HUES6 (cell line): Measurements from ENCODE around the gene HEPHL1.

Experiments used
- H3K27ac ChIP-seq: 2 replicates; pipeline ENCODE4 v1.7.0; 2013; ENCODE audit warnings: low read depth, mild to moderate bottlenecking, low read length, inconsistent platforms
- H3K27me3 ChIP-seq: 2 replicates; pipeline ENCODE4 v1.6.1; 2013; ENCODE audit warnings: low read length; ENCODE audit not compliant: control insufficient read depth, insufficient read depth
- H3K36me3 ChIP-seq: 2 replicates; pipeline ENCODE4 v1.6.1; 2013; ENCODE audit warnings: low read length; ENCODE audit not compliant: control insufficient read depth, insufficient read depth
- H3K4me1 ChIP-seq: 2 replicates; pipeline ENCODE4 v1.6.1; 2013; ENCODE audit warnings: low read length; ENCODE audit not compliant: control insufficient read depth, insufficient read depth
- H3K4me3 ChIP-seq: 2 replicates; pipeline ENCODE4 v1.5.1; 2013; ENCODE audit warnings: low read depth, low read length
- H3K9ac ChIP-seq: one replicate; pipeline ENCODE4 v1.6.1; 2013; ENCODE audit warnings: mild to moderate bottlenecking, low read length
- H3K9me3 ChIP-seq: 2 replicates; pipeline ENCODE4 v1.6.1; 2013; ENCODE audit warnings: low read depth, low read length; ENCODE audit not compliant: control insufficient read depth, insufficient read depth

Gene HEPHL1

GRCh38 chr11:93988455-93988854 is 32.7 kb upstream of the HEPHL1 start:
- H3K36me3 ChIP-seq: no peaks in the 10 kb centered on the region

GRCh38 chr11:93988912-93989311 is 32.2 kb upstream of the HEPHL1 start:
- Histone ChIP-seq H3K36me3 (no peaks in the 10 kb centered on the region), H3K9ac (no peak overlapping the region), H3K27ac (no peak overlapping the region), H3K4me1 (peaks cover 10% of the 10 kb centered on the region; the same call in 1 of the 2 replicates), H3K9me3 (peaks cover 7% of the 10 kb centered on the region; the same call in 1 of the 2 replicates), H3K27me3 (no peaks in the 10 kb centered on the region), H3K4me3 (no peak overlapping the region)

More at GRCh38 chr11:93988455-93988854, 32.7 kb upstream of the HEPHL1 start:
- peaks cover 6% of the 10 kb centered on the region; the same call in 1 of the 2 replicates for H3K9me3 ChIP-seq
- H3K27me3 ChIP-seq: no peaks in the 10 kb centered on the region
- H3K27ac ChIP-seq: no peak overlapping the region
- H3K4me3 ChIP-seq: no peak overlapping the region
- no peak overlapping the region for H3K9ac ChIP-seq
- peaks cover 10% of the 10 kb centered on the region; the same call in 1 of the 2 replicates for H3K4me1 ChIP-seq

- H3K36me3 ChIP-seq: no peaks in the 10 kb centered on the region
- H3K4me1 ChIP-seq: no peaks in the 10 kb centered on the region
- peaks cover 11% of the 10 kb centered on the region; the same call in 1 of the 2 replicates for H3K9me3 ChIP-seq
- no peak overlapping the region for H3K4me3 ChIP-seq
- H3K27me3 ChIP-seq: no peaks in the 10 kb centered on the region
- H3K9ac ChIP-seq: no peak overlapping the region
- H3K27ac ChIP-seq: no peak overlapping the region
Observed at GRCh38 chr11:93993747-93994146, 27.4 kb upstream of the HEPHL1 start.

- Histone ChIP-seq H3K36me3 (no peaks in the 10 kb centered on the region), H3K4me3 (no peak overlapping the region), H3K9me3 (peaks cover 11% of the 10 kb centered on the region; the same call in 1 of the 2 replicates), H3K27me3 (no peaks in the 10 kb centered on the region), H3K27ac (no peak overlapping the region), H3K9ac (no peak overlapping the region), H3K4me1 (no peaks in the 10 kb centered on the region)
Observed at GRCh38 chr11:93997741-93998140, 23.4 kb upstream of the HEPHL1 start.

GRCh38 chr11:94000659-94001058 is 20.5 kb upstream of the HEPHL1 start:
- Histone ChIP-seq H3K27me3 (no peaks in the 10 kb centered on the region), H3K27ac (no peak overlapping the region), H3K4me3 (no peak overlapping the region), H3K4me1 (no peaks in the 10 kb centered on the region), H3K36me3 (no peaks in the 10 kb centered on the region), H3K9ac (no peak overlapping the region), H3K9me3 (no peaks in the 10 kb centered on the region)

GRCh38 chr11:94002226-94002625 is 18.9 kb upstream of the HEPHL1 start:
- no peak overlapping the region for H3K4me3 ChIP-seq
- no peaks in the 10 kb centered on the region for H3K27me3 ChIP-seq
- H3K36me3 ChIP-seq: no peaks in the 10 kb centered on the region
- no peak overlapping the region for H3K9ac ChIP-seq
- H3K27ac ChIP-seq: no peak overlapping the region
- H3K4me1 ChIP-seq: no peaks in the 10 kb centered on the region
- H3K9me3 ChIP-seq: no peaks in the 10 kb centered on the region

- Histone ChIP-seq H3K4me3 (no peak overlapping the region), H3K36me3 (no peaks in the 10 kb centered on the region), H3K4me1 (no peaks in the 10 kb centered on the region), H3K9ac (no peak overlapping the region), H3K27me3 (no peaks in the 10 kb centered on the region), H3K27ac (no peak overlapping the region), H3K9me3 (no peaks in the 10 kb centered on the region)
Observed at GRCh38 chr11:94007426-94007825, 13.7 kb upstream of the HEPHL1 start.

- H3K4me3 ChIP-seq: no peak overlapping the region
- H3K27me3 ChIP-seq: no peaks in the 10 kb centered on the region
- H3K9ac ChIP-seq: no peak overlapping the region
- no peaks in the 10 kb centered on the region for H3K36me3 ChIP-seq
- H3K9me3 ChIP-seq: no peaks in the 10 kb centered on the region
- no peak overlapping the region for H3K27ac ChIP-seq
- H3K4me1 ChIP-seq: no peaks in the 10 kb centered on the region
Observed at GRCh38 chr11:94007906-94008305, 13.2 kb upstream of the HEPHL1 start.

GRCh38 chr11:94010136-94010535 is 11.0 kb upstream of the HEPHL1 start:
- H3K27ac ChIP-seq: no peak overlapping the region

GRCh38 chr11:94011478-94011877 is 9.7 kb upstream of the HEPHL1 start:
- no peaks in the 10 kb centered on the region for H3K27me3 ChIP-seq
- peaks cover 16% of the 10 kb centered on the region for H3K9me3 ChIP-seq
- no peaks in the 10 kb centered on the region for H3K36me3 ChIP-seq
- H3K27ac ChIP-seq: no peak overlapping the region
- H3K4me1 ChIP-seq: no peaks in the 10 kb centered on the region
- no peak overlapping the region for H3K9ac ChIP-seq
- no peak overlapping the region for H3K4me3 ChIP-seq

More at GRCh38 chr11:94010136-94010535, 11.0 kb upstream of the HEPHL1 start:
- Histone ChIP-seq H3K27me3 (no peaks in the 10 kb centered on the region), H3K9me3 (peaks cover 9% of the 10 kb centered on the region), H3K36me3 (no peaks in the 10 kb centered on the region), H3K4me3 (no peak overlapping the region), H3K9ac (no peak overlapping the region), H3K4me1 (no peaks in the 10 kb centered on the region)

GRCh38 chr11:94017446-94017845 is 3.7 kb upstream of the HEPHL1 start:
- Histone ChIP-seq H3K9me3 (peaks cover 16% of the 10 kb centered on the region), H3K9ac (no peak overlapping the region), H3K27ac (no peak overlapping the region), H3K4me3 (no peak overlapping the region), H3K36me3 (no peaks in the 10 kb centered on the region), H3K4me1 (no peaks in the 10 kb centered on the region), H3K27me3 (no peaks in the 10 kb centered on the region)

GRCh38 chr11:94018721-94019120 is 2.4 kb upstream of the HEPHL1 start:
- H3K27me3 ChIP-seq: no peaks in the 10 kb centered on the region
- no peaks in the 10 kb centered on the region for H3K36me3 ChIP-seq
- H3K9me3 ChIP-seq: peaks cover 16% of the 10 kb centered on the region
- no peaks in the 10 kb centered on the region for H3K4me1 ChIP-seq
- H3K4me3 ChIP-seq: no peak overlapping the region
- H3K27ac ChIP-seq: no peak overlapping the region
- no peak overlapping the region for H3K9ac ChIP-seq
